WTC11 (cell line): ENCODE data around the gene POLR1H.

Source experiments
- ESRRA ChIP-seq: sonication (generic); formaldehyde crosslinking; IDR thresholded peaks from 2 replicates; pipeline ENCODE4 v1.8.1; 2022; ENCODE audit warnings: mild to moderate bottlenecking, missing genetic modification reagents, borderline replicate concordance
- JUN ChIP-seq: sonication (generic); formaldehyde crosslinking; IDR thresholded peaks from 2 replicates; pipeline ENCODE4 v1.8.0; 2023; ENCODE audit warnings: mild to moderate bottlenecking, missing genetic modification reagents
- TF ChIP-seq, protein P1 (sequence below): fragments of 250-450 bp; sonication (Bioruptor Pico); IDR thresholded peaks from 2 replicates; pipeline ENCODE4 v1.9.0; 2021; ENCODE audit warnings: mild to moderate bottlenecking
- TF ChIP-seq, protein P2 (sequence below): fragments of 200-600 bp; IDR thresholded peaks from 2 replicates; pipeline ENCODE4 v1.8.0; 2022; ENCODE audit warnings: antibody characterized with exemption

GRCh38 chr6:30102970-30103871 lies 42.2 kb downstream of the POLR1H start:
- TF ChIP-seq JUN (CRISPR knock-in tag) (no peak), ESRRA (no peak)
- TF ChIP-seq, protein P1, sequence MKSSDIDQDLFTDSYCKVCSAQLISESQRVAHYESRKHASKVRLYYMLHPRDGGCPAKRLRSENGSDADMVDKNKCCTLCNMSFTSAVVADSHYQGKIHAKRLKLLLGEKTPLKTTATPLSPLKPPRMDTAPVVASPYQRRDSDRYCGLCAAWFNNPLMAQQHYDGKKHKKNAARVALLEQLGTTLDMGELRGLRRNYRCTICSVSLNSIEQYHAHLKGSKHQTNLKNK (CRISPR knock-in tag), result no peak
- TF ChIP-seq, protein P2, sequence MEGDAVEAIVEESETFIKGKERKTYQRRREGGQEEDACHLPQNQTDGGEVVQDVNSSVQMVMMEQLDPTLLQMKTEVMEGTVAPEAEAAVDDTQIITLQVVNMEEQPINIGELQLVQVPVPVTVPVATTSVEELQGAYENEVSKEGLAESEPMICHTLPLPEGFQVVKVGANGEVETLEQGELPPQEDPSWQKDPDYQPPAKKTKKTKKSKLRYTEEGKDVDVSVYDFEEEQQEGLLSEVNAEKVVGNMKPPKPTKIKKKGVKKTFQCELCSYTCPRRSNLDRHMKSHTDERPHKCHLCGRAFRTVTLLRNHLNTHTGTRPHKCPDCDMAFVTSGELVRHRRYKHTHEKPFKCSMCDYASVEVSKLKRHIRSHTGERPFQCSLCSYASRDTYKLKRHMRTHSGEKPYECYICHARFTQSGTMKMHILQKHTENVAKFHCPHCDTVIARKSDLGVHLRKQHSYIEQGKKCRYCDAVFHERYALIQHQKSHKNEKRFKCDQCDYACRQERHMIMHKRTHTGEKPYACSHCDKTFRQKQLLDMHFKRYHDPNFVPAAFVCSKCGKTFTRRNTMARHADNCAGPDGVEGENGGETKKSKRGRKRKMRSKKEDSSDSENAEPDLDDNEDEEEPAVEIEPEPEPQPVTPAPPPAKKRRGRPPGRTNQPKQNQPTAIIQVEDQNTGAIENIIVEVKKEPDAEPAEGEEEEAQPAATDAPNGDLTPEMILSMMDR, result peak; percentile 85
